ENCODE results near the gene ADAMTSL4.

DNA sequence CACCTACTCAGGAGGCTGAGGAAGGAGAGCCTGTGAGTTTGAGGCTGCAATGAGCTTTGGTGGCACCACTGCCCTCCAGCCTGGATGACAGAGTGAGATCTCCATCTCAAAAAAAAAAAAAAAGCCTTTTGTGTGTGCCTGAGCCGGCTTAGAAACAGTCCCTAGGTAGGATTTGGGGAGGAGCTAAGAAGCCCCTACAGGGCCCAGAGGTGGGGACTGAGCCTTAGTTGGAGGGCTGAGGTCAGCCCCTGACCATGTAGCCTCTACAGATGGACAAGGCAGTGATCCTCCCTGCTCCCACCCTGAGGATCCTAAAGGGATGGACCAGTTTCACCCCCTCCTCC lies 2.5 kb downstream of the ADAMTSL4 start:
- TF ChIP-seq POLR2AphosphoS5 (IDR thresholded peaks at IDR 0.05; ENCODE audit: borderline replicate concordance, low read depth, low read length) (no peak), EZH2 (IDR thresholded peaks at IDR 0.05) (no peak), FOXP2 (optimal IDR thresholded peaks at IDR 0.05; ENCODE audit: control extremely low read depth, extremely low read length, insufficient read depth) (no peak)

All from SK-N-MC (cell line).